GM12865 (cell line): Measurements from ENCODE around the gene MSRB3.

Experiments used
- DNase-seq: peaks from one replicate; pipeline ENCODE4 v3.0.0; 2010; ENCODE audit warnings: low read depth
- H3K4me3 ChIP-seq: 2 replicates; pipeline ENCODE4 v1.5.1; 2011; ENCODE audit warnings: mild to moderate bottlenecking, low read depth, low read length, control low read depth
- TF ChIP-seq, protein P1 (sequence below): IDR thresholded peaks from 2 replicates; pipeline ENCODE4 v1.5.1; 2011; ENCODE audit warnings: low read length, control low read depth, low read depth, inconsistent platforms; ENCODE audit not compliant: insufficient read depth; ENCODE audit errors: missing control alignments

Gene MSRB3

DNA sequence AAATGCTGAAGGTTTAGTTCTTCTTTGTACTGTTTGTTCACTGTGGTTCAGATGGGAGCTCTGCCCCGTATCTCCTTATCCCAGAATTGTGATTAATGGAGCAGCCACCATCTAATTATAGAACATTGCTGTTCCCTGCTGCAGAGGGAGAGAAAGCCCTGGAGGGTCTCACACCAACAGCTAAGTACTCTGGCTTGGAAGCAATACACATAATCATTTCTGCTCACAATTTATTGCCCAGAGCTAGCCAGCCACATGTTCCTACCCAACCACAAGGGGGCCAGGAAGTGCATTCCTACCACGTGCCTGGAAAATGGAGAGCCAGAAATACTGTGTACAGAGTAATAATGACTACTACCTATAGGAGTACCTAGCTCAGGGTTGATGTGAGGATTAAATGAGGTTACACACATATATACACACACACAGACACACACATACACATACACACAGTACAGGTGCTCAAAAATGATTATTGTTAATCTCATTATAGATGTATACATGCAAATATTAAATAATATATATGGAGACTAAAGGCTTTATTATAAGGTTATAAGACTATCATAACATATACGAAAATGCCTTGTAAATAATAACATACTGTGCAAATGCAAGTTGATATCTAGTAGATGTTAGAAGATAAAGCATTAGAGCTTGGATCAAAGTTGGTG, 22.3 kb downstream of the MSRB3 start:
- TF ChIP-seq, protein P1, sequence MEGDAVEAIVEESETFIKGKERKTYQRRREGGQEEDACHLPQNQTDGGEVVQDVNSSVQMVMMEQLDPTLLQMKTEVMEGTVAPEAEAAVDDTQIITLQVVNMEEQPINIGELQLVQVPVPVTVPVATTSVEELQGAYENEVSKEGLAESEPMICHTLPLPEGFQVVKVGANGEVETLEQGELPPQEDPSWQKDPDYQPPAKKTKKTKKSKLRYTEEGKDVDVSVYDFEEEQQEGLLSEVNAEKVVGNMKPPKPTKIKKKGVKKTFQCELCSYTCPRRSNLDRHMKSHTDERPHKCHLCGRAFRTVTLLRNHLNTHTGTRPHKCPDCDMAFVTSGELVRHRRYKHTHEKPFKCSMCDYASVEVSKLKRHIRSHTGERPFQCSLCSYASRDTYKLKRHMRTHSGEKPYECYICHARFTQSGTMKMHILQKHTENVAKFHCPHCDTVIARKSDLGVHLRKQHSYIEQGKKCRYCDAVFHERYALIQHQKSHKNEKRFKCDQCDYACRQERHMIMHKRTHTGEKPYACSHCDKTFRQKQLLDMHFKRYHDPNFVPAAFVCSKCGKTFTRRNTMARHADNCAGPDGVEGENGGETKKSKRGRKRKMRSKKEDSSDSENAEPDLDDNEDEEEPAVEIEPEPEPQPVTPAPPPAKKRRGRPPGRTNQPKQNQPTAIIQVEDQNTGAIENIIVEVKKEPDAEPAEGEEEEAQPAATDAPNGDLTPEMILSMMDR = no peak
- H3K4me3 ChIP-seq = no peak overlapping the region
- DNase-seq = peak; percentile 11

DNA sequence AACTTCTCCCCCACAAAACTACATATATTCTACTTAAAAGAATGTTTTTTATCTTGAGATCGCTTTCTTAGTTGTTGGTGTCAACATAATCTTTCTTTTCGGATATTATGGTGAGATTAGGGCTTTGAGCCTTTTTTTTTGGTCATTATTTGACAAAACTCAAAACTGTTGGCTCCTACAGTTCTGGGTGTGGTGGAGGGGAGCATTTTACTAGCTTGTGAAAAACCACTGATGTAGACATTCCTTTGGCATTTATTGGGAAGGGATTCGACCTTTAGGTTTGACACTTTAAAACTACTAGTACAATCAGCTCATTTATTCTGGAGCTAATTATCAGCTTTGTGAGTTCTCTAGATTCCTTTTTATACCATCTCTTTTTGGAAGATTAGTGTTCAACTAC, 24.4 kb downstream of the MSRB3 start:
- H3K4me3 ChIP-seq = no peak overlapping the region
- DNase-seq = no peak
- TF ChIP-seq, protein P1 = no peak

DNA sequence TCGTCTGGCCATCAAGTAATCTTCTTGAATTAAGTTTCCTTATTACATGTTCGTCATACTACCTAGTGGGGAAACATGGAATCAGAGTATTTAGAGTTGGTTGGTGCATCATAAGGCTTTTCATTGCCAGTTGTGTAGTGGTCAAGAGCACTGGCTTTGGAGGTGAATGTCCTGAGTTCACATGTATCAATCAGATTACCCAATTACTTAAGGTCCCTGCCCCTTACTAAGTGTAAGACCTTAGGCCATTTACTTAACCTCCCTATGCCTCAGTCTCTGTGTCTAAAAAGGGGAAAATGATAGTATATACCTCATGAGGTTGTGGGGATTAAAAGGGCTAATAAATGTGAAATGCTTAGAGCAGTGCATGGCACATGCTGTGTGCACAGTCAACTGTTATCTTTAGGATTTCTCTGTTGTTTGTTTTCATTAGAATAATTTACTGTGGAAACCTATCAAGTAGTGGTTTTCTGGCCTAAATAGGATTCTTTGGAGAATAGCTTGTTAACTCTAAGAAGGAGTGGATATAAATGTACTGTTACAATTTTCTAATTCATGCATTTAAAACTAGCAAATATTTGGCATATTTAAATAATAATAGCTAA, 27.0 kb downstream of the MSRB3 start:
- no peak overlapping the region for H3K4me3 ChIP-seq

DNA sequence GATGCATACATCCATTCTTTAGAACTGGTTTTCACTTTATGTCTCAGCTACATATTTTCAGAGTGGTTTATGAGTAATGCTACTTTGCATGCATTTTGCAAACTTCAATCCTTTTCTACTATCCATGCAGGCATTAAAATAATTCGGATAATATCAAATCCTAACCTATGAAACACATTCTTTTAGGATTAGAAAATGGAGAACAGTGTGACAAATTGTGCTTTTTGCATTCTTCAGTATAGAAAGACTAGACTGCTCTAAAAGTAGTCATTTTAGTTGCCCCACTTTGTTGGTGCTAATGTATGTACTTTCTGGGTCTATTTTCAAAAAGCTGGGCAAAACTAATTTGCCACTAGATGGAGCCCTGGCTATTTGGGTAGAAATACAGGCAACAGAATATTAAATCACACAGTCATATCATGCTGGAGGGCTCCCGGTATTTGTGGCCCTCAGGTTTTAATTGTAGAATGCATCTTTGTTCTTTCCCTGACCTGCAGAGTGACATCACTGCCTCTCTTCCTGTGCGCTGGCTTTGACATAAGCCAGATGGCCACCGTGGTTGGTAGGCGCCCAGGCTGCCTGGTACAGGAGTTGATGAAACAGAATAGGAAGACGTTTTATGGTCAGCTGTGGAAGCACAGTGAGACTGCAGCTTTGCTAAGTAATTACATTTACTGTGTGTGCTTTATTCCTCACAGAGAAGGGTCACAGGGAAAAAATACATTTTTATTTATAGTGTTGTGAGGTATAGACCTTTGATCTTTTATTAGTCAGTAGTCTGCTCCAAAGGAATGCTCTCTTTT, 28.1 kb downstream of the MSRB3 start:
- TF ChIP-seq, protein P1 = peak; percentile 52
- peak; percentile 40 for DNase-seq
- no peak overlapping the region for H3K4me3 ChIP-seq

More for the DNA sequence above, 27.0 kb downstream of the MSRB3 start:
- no peak for DNase-seq
- TF ChIP-seq, protein P1 = no peak

DNA sequence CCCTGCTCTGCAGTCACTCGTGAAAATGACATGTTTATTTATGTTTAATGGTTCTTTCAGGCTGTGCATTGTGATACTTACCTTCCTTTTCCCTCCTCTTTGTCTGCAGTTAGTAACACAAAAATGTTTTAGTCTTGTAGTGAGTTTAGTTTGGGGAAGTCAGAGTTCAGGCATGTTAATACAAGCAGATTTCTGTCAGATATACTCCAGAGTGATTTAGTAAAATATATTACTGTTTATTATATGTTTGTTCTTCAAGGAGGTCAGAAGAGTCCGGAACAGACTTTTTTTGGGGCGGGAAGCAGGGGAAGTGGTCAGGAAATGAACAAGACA, 28.7 kb downstream of the MSRB3 start:
- TF ChIP-seq, protein P1 = no peak
- no peak overlapping the region for H3K4me3 ChIP-seq
- no peak for DNase-seq

DNA sequence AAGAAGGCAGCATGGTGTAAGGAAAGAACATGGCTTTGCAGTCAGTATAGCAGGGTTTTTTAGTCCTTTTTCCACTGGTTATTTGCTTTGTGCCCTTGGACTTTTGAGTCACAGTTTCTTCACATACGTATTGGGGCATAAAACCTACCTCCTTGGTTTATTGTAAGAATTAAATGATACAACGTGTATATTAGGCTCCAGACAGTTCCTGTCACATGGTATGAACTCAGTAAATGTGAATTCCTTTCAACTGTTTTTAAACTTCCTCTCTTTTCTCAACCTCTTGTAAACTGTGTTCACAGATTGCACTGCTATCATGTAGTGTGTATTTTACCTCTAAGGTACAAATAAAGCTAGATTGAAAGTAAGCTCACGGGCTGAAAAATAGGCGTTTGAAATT, 29.5 kb downstream of the MSRB3 start:
- TF ChIP-seq, protein P1 = no peak
- DNase-seq = no peak
- H3K4me3 ChIP-seq = no peak overlapping the region
